SU-DHL-6 (cell line): ENCODE results near the gene ABCA5.

Experiments used
- H2AFZ ChIP-seq: fragments of 200-600 bp; sonication (generic); 2 replicates; pipeline ENCODE4 v1.6.1; 2014; ENCODE audit warnings: low read depth, mild to moderate bottlenecking, moderate library complexity, mixed read lengths, antibody characterized with exemption, low read length; ENCODE audit not compliant: severe bottlenecking
- H3F3A ChIP-seq: fragments of 200-600 bp; shearing (Covaris generic); 2 replicates; pipeline ENCODE4 v1.6.0; 2016; ENCODE audit warnings: antibody characterized with exemption, mild to moderate bottlenecking; ENCODE audit not compliant: insufficient read depth
- H3K27ac ChIP-seq: fragments of 200-600 bp; sonication (generic); 2 replicates; pipeline ENCODE4 v1.5.1; 2016; ENCODE audit warnings: low read depth, mild to moderate bottlenecking, low read length, moderate library complexity, mixed read lengths
- H3K27me3 ChIP-seq: fragments of 200-600 bp; sonication (generic), shearing (Covaris generic); 2 replicates; pipeline ENCODE4 v1.6.0; 2014; ENCODE audit warnings: mild to moderate bottlenecking, low read length
- H3K36me3 ChIP-seq: fragments of 200-600 bp; sonication (generic); 2 replicates; pipeline ENCODE4 v1.6.1; 2014; ENCODE audit warnings: mild to moderate bottlenecking, low read length, mixed read lengths
- H3K4me2 ChIP-seq: fragments of 300-600, 200-600 bp; shearing (Covaris generic), sonication (generic); 2 replicates; pipeline ENCODE4 v1.6.0; 2014; ENCODE audit warnings: low read length, low read depth, mild to moderate bottlenecking; ENCODE audit not compliant: poor library complexity, severe bottlenecking
- H3K4me3 ChIP-seq: fragments of 200-600 bp; sonication (generic); 2 replicates; pipeline ENCODE4 v1.5.1; 2014; ENCODE audit warnings: antibody characterized with exemption, low read length, mild to moderate bottlenecking, mixed read lengths; ENCODE audit not compliant: insufficient read depth, poor library complexity, severe bottlenecking
- H3K79me2 ChIP-seq: fragments of 200-600 bp; sonication (generic); 2 replicates; pipeline ENCODE4 v1.6.1; 2014; ENCODE audit warnings: mild to moderate bottlenecking, low read length, moderate library complexity; ENCODE audit not compliant: insufficient read depth
- H3K9ac ChIP-seq: fragments of 200-600 bp; sonication (generic); 2 replicates; pipeline ENCODE4 v1.7.0; 2014; ENCODE audit warnings: mild to moderate bottlenecking, low read length
- H3K9me2 ChIP-seq: fragments of 200-600 bp; sonication (generic); replicated peaks from 2 replicates; pipeline ENCODE4 v1.6.1; 2014; ENCODE audit warnings: low read length; ENCODE audit not compliant: insufficient read depth
- H3K9me3 ChIP-seq: fragments of 200-600 bp; sonication (generic); 2 replicates; pipeline ENCODE4 v1.6.1; 2014; ENCODE audit warnings: low read length, mixed read lengths; ENCODE audit not compliant: insufficient read depth
- H4K20me1 ChIP-seq: fragments of 200-600 bp; sonication (generic); 2 replicates; pipeline ENCODE4 v1.6.1; 2014; ENCODE audit warnings: low read depth, mild to moderate bottlenecking, antibody characterized with exemption, low read length, moderate library complexity, mixed read lengths
- EZH2phosphoT487 ChIP-seq: fragments of 200-600 bp; sonication (generic), shearing (Covaris generic); conservative IDR thresholded peaks from 2 replicates; pipeline ENCODE4 v1.6.1; 2018; ENCODE audit warnings: mild to moderate bottlenecking, antibody characterized with exemption, low read length, moderate library complexity, mixed read lengths
- TF ChIP-seq, protein P1 (sequence below): fragments of 200-600 bp; sonication (generic); IDR thresholded peaks from one replicate; pipeline ENCODE4 v1.5.1; 2017; ENCODE audit warnings: antibody characterized with exemption, mild to moderate bottlenecking, low read length, moderate library complexity; ENCODE audit not compliant: insufficient read depth, poor library complexity, severe bottlenecking

ABCA5 gene

DNA sequence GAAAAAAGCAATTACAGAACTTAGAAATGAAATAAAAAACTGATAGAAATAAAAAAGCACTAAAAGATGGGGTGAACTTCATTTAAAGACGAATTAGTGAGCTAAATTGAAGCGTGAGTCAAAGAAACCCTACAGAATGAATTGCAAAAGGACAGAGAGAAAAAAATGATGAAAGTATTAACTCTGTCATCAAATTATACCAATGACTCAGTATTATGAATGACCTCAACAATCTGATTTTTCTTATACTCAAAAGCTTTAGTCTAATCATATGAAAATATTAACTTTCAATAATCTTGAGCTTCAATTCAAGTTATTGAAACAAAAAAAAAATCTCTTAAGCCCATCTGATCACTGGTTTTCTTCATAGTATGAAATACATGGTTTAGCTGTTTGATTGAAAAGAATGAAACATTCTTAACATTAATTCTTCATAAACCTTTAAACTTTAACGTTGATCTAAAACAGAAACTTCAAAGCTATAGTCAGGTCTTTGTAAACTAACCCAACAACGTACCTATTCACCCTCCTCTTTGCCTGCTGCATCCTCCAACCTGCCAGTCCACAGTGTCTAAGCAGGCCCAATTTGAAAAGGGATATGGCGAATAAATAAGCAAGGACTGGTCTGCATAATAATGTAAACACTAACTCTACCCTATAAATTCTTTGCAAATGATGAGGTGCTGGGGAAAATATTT, 6.6 kb downstream of the ABCA5 start:
- H3F3A ChIP-seq, result no peaks in the 10 kb centered on the region
- H3K27ac ChIP-seq, result no peak overlapping the region
- H3K79me2 ChIP-seq, result no peaks in the 10 kb centered on the region
- no peaks in the 10 kb centered on the region for H4K20me1 ChIP-seq
- H3K9ac ChIP-seq, result no peak overlapping the region
- no peaks in the 10 kb centered on the region for H3K36me3 ChIP-seq
- no peaks in the 10 kb centered on the region for H3K27me3 ChIP-seq
- H3K9me2 ChIP-seq, result no peaks in the 10 kb centered on the region
- no peak overlapping the region for H2AFZ ChIP-seq
- H3K4me2 ChIP-seq, result no peak overlapping the region
- no peak for TF ChIP-seq EZH2phosphoT487
- TF ChIP-seq, protein P1, sequence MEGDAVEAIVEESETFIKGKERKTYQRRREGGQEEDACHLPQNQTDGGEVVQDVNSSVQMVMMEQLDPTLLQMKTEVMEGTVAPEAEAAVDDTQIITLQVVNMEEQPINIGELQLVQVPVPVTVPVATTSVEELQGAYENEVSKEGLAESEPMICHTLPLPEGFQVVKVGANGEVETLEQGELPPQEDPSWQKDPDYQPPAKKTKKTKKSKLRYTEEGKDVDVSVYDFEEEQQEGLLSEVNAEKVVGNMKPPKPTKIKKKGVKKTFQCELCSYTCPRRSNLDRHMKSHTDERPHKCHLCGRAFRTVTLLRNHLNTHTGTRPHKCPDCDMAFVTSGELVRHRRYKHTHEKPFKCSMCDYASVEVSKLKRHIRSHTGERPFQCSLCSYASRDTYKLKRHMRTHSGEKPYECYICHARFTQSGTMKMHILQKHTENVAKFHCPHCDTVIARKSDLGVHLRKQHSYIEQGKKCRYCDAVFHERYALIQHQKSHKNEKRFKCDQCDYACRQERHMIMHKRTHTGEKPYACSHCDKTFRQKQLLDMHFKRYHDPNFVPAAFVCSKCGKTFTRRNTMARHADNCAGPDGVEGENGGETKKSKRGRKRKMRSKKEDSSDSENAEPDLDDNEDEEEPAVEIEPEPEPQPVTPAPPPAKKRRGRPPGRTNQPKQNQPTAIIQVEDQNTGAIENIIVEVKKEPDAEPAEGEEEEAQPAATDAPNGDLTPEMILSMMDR, result no peak
- no peak overlapping the region for H3K4me3 ChIP-seq
- no peaks in the 10 kb centered on the region for H3K9me3 ChIP-seq

DNA sequence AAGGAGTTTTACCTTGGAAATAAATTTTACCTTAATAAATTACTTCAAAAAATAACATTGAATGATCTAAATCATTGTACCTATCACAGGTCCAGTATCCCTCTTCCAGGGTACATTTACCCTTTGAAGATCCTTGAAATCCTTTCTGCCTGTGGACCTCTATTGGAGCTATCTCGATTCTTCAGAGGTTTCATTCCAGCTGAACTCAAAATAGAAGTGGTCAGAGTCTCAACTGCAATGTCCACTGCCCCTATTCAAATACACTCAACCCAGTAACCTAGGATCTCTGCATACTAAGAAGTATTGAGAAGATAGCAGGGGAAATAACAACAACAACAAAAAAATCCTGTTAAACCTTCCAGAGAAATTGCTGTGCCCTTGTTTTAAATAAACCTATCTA, 9.3 kb downstream of the ABCA5 start:
- TF ChIP-seq EZH2phosphoT487, result no peak
- TF ChIP-seq, protein P1, result no peak
- H3K9me3 ChIP-seq, result no peaks in the 10 kb centered on the region
- H3K79me2 ChIP-seq, result no peaks in the 10 kb centered on the region

DNA sequence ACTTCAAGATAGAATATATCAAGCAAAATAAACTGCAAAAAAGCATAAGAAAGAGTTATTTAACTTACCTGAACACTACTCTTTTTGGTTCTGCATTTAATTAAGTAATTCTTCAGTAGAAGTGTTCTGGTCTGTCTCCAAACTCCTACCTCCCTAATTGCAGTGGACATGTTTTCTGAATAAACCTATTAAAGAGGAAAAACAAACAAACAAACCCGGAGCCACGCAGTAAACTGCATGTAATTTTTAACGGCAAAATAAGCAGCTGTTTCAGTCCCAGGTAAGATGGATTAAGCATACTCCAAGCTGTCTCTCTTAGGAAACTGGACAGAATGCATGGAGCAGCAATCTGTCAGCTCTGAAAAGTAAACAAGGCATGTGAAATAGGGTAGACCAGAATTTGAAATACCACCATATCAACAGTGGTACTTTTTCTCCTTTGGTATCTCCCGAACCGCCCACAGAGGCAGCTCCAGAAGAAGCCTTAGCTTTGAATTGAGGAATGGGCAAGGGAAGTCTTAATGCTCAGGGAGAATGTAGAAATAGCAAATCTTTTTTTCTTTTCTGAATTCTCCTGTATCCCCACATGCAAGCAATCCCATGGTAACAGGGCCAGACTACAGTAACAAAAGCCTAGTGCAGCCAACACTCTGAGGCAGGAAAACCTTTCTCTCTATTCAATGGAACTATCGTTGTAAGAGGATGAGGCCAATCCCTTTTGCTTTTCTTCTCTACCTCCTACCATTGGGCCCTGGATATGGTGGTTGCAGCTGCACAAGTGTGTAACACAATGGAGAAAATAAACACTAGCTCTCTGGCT, 12.5 kb downstream of the ABCA5 start:
- Histone ChIP-seq H3K27ac (no peak overlapping the region), H3K9me3 (no peaks in the 10 kb centered on the region), H3K4me3 (no peak overlapping the region), H3K9me2 (no peaks in the 10 kb centered on the region), H3K36me3 (no peaks in the 10 kb centered on the region), H3K79me2 (no peaks in the 10 kb centered on the region), H2AFZ (no peak overlapping the region), H3F3A (no peaks in the 10 kb centered on the region), H3K4me2 (no peak overlapping the region), H3K27me3 (no peaks in the 10 kb centered on the region), H4K20me1 (no peaks in the 10 kb centered on the region), H3K9ac (no peak overlapping the region)
- no peak for TF ChIP-seq EZH2phosphoT487
- TF ChIP-seq, protein P1, result no peak

More for the DNA sequence above, 9.3 kb downstream of the ABCA5 start:
- Histone ChIP-seq H3K9ac (no peak overlapping the region), H3F3A (no peaks in the 10 kb centered on the region), H2AFZ (no peak overlapping the region), H3K9me2 (no peaks in the 10 kb centered on the region), H3K4me3 (no peak overlapping the region), H3K27ac (no peak overlapping the region), H3K4me2 (no peak overlapping the region), H3K36me3 (no peaks in the 10 kb centered on the region), H4K20me1 (no peaks in the 10 kb centered on the region), H3K27me3 (no peaks in the 10 kb centered on the region)
